ENCODE data around the gene GRHL1.

DNA sequence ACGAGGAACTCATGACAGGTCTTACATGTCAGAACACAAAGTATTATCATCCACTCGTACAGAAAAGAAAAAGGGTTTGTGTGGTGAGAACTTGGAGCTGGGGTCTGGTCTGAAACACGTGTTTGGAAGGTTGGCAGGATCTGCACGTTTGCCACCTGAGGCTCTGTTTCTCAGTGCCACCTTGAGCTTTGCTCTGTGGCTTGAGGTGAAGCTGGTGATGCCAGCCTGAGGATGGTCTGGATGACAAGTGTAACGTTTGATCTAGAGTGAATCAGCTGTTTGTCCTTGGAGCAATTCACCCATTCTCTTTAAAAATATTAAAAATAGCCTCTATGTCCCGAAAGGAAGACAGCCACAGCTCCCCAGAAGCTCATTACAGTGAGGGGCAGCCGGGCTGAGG lies 46.4 kb downstream of the GRHL1 start:
- TF ChIP-seq IRF2 (CRISPR knock-in tag; IDR thresholded peaks at IDR 0.05) (no peak), PHF8 (IDR thresholded peaks at IDR 0.05; ENCODE audit: borderline replicate concordance, low read length) (no peak), RNF2 (IDR thresholded peaks at IDR 0.05) (no peak), CEBPB (tag; IDR thresholded peaks at IDR 0.05) (no peak)
- TF ChIP-seq, protein P1, sequence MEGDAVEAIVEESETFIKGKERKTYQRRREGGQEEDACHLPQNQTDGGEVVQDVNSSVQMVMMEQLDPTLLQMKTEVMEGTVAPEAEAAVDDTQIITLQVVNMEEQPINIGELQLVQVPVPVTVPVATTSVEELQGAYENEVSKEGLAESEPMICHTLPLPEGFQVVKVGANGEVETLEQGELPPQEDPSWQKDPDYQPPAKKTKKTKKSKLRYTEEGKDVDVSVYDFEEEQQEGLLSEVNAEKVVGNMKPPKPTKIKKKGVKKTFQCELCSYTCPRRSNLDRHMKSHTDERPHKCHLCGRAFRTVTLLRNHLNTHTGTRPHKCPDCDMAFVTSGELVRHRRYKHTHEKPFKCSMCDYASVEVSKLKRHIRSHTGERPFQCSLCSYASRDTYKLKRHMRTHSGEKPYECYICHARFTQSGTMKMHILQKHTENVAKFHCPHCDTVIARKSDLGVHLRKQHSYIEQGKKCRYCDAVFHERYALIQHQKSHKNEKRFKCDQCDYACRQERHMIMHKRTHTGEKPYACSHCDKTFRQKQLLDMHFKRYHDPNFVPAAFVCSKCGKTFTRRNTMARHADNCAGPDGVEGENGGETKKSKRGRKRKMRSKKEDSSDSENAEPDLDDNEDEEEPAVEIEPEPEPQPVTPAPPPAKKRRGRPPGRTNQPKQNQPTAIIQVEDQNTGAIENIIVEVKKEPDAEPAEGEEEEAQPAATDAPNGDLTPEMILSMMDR (IDR thresholded peaks at IDR 0.05 in 2 of 3, conservative IDR thresholded peaks at IDR 0.05 in 1 of 3; ENCODE audit: insufficient read depth in 2 of 3, low read depth in 1 of 3, low read length in 3 of 3): no peak
- TF ChIP-seq, protein P2, sequence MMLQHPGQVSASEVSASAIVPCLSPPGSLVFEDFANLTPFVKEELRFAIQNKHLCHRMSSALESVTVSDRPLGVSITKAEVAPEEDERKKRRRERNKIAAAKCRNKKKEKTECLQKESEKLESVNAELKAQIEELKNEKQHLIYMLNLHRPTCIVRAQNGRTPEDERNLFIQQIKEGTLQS (IDR thresholded peaks at IDR 0.05): no peak
- TF ChIP-seq, protein P2 (CRISPR knock-in tag; conservative IDR thresholded peaks at IDR 0.05): no peak

Measured in K562 (cell line).